ENCODE data around the gene HRAS.

DNA sequence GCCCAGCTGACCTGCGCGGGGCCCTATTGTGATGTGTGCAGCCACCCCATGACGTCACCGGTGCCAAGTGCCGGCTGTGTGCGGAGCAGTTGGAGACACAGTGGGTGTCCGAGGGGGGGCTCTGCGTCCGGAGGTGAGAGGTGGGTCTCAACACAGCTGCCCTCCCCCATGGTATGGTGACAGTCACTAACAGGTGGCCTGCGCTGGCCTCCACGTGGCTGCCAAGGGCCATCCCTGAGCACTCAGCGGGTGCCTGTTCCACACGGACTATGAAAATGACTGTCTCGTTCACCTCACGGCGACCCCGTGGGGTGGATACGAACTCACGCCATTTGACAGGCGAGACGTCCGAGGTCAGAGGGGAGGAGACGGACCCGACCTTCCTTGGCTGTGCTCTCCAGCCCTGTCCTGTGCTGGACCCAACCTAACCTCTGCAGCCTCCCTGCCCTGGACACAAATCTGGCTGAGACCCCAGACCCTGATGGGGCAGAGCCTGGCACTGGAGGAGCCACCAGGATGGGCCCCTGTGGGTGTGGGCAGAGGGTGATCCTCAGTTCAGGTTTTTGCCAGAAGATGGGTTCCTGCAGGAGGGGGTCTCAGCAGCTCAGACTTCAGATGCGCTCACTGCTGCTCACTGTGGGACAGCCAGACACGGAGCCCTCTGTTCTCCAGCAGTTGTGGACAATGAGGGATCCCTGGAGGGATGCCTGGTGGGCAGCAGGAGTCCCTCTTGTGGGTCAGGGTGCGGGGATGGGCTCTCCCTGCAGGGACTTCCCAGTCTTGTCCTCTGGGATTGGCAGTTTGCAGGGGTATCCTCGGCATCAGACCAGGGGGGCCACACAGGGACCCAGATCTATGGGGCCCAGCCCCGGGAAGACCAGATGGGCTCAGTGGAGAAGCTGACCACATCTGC is 6.3 kb downstream of the HRAS start:
- TF ChIP-seq, protein P1, sequence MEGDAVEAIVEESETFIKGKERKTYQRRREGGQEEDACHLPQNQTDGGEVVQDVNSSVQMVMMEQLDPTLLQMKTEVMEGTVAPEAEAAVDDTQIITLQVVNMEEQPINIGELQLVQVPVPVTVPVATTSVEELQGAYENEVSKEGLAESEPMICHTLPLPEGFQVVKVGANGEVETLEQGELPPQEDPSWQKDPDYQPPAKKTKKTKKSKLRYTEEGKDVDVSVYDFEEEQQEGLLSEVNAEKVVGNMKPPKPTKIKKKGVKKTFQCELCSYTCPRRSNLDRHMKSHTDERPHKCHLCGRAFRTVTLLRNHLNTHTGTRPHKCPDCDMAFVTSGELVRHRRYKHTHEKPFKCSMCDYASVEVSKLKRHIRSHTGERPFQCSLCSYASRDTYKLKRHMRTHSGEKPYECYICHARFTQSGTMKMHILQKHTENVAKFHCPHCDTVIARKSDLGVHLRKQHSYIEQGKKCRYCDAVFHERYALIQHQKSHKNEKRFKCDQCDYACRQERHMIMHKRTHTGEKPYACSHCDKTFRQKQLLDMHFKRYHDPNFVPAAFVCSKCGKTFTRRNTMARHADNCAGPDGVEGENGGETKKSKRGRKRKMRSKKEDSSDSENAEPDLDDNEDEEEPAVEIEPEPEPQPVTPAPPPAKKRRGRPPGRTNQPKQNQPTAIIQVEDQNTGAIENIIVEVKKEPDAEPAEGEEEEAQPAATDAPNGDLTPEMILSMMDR (IDR thresholded peaks at IDR 0.05; ENCODE audit: low read depth, low read length, missing input control), result no peak
- TF ChIP-seq, protein P2, sequence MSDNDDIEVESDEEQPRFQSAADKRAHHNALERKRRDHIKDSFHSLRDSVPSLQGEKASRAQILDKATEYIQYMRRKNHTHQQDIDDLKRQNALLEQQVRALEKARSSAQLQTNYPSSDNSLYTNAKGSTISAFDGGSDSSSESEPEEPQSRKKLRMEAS (IDR thresholded peaks at IDR 0.05), result no peak
- TF ChIP-seq, protein P3, sequence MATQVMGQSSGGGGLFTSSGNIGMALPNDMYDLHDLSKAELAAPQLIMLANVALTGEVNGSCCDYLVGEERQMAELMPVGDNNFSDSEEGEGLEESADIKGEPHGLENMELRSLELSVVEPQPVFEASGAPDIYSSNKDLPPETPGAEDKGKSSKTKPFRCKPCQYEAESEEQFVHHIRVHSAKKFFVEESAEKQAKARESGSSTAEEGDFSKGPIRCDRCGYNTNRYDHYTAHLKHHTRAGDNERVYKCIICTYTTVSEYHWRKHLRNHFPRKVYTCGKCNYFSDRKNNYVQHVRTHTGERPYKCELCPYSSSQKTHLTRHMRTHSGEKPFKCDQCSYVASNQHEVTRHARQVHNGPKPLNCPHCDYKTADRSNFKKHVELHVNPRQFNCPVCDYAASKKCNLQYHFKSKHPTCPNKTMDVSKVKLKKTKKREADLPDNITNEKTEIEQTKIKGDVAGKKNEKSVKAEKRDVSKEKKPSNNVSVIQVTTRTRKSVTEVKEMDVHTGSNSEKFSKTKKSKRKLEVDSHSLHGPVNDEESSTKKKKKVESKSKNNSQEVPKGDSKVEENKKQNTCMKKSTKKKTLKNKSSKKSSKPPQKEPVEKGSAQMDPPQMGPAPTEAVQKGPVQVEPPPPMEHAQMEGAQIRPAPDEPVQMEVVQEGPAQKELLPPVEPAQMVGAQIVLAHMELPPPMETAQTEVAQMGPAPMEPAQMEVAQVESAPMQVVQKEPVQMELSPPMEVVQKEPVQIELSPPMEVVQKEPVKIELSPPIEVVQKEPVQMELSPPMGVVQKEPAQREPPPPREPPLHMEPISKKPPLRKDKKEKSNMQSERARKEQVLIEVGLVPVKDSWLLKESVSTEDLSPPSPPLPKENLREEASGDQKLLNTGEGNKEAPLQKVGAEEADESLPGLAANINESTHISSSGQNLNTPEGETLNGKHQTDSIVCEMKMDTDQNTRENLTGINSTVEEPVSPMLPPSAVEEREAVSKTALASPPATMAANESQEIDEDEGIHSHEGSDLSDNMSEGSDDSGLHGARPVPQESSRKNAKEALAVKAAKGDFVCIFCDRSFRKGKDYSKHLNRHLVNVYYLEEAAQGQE (IDR thresholded peaks at IDR 0.05), result no peak
- TF ChIP-seq TAF1 (conservative IDR thresholded peaks at IDR 0.05) (no peak), SP1 (IDR thresholded peaks at IDR 0.05) (no peak), FOXA1 (IDR thresholded peaks at IDR 0.05) (no peak), GABPA (IDR thresholded peaks at IDR 0.05 in 1 of 2, conservative IDR thresholded peaks at IDR 0.05 in 1 of 2) (no peak)

Measured in liver (tissue), 3 donors.